Ramos (cell line): ENCODE measurements around the gene P3H3.

ENCODE experiments used
- in situ Hi-C: fragments of 300-500 bp; cut with MboI; formaldehyde crosslinking; loops from one replicate; pipeline ENCODE4 v1.14.3; 2022; ENCODE audit warnings: low sequenced_read_pairs; ENCODE audit not compliant: unreplicated experiment

The P3H3 gene

DNA sequence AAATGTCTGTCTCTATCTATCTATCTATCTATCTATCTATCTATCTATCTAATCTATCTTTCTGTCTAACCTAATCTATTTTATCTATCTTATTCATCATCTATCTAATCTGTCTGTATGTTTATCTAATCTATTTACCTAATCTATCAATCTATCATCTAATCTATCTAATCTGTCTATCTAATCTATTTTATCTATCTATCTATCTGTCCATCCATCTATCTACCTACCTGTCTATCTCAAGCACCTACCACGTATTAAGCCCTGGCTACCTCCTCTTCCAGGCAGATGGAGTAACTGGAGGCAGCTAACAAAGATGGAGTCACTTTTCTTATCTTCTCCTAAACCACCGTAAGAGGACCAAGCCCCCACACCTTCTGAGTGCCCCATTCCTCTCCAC lies 33.1 kb upstream of the P3H3 start:
- in situ Hi-C loops, result no loop called here

DNA sequence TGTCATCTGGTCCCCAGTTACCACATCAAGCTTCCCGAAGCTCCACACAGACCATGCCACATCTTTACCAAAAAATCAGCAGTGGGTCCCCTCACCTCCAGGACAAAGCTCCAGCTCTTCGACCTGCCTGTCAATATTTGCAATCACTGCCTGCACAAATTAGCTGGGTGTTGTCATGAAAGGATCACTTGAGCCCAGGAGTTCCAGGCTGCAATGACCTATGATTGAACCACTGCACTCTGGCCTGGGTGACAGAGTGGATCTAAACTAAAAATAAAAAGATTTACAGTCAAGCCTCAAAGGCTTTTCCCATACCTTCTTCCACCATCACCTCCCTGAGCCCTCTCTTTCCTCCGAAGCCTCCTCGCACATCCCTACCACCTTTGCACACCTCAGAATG lies 31.6 kb upstream of the P3H3 start:
- in situ Hi-C loops, result no loop called here

DNA sequence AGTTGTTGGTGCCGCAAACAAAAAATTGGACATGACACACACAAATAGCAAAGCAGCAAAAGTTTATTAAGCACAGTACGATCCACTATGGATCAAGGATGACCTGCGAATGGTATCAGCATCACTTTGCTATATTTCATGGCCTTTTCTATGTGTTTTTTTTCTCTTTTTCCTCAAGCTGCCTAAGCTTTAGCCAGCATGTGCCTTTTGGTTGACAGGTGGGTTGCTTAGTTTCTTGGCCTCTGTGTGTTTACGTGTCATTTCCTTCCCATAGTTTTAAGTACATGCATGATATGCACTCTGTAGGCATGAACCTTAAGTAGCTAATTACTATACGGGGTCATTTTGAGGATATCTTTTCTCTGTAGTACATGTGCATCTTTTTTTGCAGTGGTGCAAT lies 29.1 kb upstream of the P3H3 start:
- in situ Hi-C loops, result no loop called here

DNA sequence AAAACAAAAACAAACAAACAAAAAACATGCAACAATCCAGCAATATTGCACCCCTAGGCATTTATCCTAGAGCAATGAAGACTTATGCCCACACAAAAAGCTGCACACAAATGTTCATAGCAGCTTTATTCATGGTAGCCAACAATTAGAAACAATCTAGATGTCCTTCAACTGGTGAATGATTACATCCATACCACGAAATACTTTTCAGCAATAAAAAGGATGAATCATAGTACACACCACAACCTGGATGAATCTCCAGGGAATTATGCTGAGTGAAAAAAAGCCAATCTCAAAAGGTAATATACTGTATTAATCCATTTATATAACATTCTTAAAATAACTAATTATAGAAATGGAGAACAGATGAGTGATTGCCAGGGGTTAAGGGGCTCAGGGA lies 21.0 kb upstream of the P3H3 start:
- in situ Hi-C loops, result no loop called here

DNA sequence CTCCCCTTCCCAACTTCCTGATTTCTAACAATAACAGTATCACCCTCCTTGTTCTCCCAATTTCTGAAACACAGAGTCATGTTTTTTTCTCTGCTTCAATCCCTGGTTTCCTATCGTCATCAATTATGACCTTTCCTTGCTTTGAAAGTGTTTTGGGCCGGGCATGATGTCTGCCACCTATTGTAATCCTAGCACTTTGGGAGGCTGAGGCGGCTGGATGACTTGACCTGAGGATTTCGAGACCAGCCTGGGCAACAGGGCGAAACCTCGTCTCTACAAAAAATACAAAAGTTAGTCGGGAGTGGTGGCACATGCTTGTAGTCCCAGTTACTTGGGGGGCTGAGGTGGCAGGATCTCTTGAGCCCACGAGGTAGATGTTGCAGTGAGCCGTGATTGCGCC lies 19.2 kb upstream of the P3H3 start:
- in situ Hi-C loops, result no loop called here

DNA sequence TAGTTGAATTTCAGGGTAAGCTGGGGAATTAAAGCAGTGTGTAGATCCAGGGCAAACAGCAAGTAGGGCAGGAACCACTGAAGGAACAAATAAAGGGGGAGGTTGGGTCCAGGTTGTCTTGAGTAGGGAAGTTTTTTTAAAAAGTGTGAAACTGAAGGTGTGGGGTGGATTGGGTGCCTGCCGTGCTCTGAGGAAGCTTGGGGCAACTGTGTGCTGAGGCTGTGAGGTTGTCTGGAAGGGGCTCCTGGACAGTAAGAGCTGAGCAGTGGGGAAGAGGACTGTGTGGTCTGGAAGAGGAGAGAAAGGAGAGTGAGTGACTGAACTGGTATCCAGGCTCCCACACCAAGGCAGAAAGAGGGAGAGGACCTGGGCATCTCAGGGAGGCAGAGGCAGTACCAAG lies 17.4 kb upstream of the P3H3 start:
- in situ Hi-C loops, result no loop called here

DNA sequence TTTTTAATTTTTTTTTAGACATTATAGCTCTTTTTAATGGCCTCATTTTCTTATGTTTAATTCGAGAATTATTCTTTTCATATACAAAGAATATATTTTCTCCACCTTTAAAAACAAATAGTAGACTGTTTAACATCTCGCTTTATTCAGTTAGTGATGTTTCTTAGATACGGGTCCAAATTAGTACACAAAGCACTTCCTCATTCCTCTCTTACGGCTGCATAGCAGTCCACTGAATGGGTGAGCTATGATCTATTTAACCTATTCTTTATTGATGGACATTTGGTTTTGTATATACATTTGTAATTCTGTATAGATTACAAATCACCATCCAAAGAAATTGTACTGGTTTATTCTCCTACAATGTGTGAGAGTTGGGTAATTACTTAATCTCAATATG lies 14.8 kb upstream of the P3H3 start:
- in situ Hi-C loops, result no loop called here

DNA sequence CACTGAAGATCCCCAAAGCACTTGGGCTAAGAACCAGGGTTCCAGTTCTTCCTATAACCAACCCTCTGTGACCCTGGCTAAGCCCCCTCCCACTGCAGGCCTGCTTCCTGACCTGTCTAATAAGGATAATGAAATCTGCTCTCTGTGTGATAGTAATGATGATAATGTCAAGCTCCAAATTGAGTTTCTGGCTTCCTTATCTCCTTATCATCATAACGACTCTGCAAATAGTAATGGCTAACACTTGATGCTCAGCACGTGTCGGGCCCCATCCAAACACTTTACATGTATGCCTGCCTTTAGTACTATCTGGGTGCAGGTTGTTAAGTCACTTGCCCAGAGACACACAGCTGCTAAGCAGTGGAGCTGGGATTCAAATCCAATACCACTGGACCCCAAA lies 11.6 kb upstream of the P3H3 start:
- in situ Hi-C loops, result no loop called here

DNA sequence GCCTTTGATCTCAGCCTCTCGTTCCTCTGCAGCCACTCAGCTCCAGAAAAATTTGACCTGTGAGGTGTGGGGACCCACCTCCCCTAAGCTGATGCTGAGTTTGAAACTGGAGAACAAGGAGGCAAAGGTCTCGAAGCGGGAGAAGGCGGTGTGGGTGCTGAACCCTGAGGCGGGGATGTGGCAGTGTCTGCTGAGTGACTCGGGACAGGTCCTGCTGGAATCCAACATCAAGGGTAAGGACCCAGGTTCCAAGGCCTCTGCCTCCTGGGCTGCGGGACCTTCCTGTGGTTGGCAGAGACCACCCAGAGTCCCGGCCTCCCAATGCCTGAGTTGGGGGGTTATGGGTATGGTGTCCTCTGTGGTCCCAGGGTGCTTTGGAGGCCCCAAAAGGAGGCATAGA lies 11.1 kb upstream of the P3H3 start:
- in situ Hi-C loops, result no loop called here

DNA sequence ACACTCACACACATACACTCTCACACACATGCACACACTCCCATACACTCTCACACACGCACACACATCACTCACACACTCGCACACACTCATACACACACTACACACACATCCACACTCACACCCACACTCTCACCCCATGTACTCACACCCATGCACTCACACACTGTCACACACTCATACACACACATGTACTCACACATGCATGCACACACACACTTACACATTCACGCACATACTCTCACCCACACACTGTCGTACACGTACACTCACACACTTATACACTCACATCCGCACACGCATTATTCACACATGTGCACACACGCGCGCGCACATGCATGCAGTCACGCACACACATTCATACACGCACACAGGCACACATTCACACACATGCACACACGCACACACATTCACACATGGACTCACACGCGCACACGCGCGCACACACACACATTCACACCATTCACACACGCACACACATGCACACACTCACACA lies 10.5 kb upstream of the P3H3 start:
- in situ Hi-C loops, result no loop called here

DNA sequence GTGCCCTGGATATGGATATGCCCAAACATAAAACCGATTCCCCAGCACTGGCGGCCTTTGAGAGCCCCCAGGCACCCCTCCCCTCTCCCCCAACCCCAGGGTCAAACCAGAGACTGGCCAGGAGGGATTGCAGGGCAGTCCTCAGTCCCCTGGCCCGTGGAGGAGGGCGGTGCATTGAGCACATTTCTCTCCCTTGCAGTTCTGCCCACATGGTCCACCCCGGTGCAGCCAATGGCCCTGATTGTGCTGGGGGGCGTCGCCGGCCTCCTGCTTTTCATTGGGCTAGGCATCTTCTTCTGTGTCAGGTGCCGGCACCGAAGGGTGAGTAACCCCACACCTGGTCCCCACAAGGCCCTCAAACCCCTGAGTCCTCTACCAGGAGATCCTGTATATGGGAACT lies 10.0 kb upstream of the P3H3 start:
- in situ Hi-C loops, result no loop called here

DNA sequence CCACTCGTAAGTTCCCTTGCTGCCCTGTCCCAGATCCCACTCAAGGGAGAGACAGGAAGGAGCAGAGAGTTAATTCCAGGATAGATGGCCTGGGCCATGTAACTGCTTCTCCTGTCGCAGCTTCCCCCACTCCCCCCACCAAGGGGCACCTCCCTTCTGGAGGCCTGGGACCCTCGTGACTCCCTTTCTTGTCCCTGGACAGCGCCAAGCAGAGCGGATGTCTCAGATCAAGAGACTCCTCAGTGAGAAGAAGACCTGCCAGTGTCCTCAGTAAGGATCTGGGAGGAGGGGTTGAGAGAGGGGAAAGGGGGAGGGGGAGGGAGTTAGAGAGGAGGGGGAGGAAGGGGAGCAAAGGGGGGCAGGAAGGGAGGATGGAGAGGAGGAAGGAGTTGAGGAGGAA lies 9.6 kb upstream of the P3H3 start:
- in situ Hi-C loops, result no loop called here

DNA sequence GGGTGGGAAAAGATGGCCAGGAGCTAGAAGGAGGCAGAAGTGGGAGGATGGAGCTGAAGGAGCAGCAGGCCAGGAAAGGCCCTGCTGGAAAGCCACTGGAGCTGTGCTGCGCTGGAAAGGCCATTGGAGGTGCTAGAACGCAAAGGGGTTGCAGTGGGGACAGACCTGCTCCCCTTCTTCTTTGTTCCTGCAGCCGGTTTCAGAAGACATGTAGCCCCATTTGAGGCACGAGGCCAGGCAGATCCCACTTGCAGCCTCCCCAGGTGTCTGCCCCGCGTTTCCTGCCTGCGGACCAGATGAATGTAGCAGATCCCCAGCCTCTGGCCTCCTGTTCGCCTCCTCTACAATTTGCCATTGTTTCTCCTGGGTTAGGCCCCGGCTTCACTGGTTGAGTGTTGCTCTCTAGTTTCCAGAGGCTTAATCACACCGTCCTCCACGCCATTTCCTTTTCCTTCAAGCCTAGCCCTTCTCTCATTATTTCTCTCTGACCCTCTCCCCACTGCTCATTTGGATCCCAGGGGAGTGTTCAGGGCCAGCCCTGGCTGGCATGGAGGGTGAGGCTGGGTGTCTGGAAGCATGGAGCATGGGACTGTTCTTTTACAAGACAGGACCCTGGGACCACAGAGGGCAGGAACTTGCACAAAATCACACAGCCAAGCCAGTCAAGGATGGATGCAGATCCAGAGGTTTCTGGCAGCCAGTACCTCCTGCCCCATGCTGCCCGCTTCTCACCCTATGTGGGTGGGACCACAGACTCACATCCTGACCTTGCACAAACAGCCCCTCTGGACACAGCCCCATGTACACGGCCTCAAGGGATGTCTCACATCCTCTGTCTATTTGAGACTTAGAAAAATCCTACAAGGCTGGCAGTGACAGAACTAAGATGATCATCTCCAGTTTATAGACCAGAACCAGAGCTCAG lies 8.8 kb upstream of the P3H3 start:
- in situ Hi-C loops, result loop anchor here (5.0 kb wide), 1 partner anchor 67 kb away; the partner anchor contains the start of gene MLF2

DNA sequence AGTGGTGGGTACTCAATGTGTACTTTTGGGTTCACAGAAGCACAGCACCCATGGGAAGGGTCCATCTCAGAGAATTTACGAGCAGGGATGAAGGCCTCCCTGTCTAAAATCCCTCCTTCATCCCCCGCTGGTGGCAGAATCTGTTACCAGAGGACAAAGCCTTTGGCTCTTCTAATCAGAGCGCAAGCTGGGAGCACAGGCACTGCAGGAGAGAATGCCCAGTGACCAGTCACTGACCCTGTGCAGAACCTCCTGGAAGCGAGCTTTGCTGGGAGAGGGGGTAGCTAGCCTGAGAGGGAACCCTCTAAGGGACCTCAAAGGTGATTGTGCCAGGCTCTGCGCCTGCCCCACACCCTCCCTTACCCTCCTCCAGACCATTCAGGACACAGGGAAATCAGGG lies 8.0 kb upstream of the P3H3 start:
- in situ Hi-C loops, result loop anchor here (5.0 kb wide), 1 partner anchor 68 kb away; the partner anchor contains the start of gene MLF2

DNA sequence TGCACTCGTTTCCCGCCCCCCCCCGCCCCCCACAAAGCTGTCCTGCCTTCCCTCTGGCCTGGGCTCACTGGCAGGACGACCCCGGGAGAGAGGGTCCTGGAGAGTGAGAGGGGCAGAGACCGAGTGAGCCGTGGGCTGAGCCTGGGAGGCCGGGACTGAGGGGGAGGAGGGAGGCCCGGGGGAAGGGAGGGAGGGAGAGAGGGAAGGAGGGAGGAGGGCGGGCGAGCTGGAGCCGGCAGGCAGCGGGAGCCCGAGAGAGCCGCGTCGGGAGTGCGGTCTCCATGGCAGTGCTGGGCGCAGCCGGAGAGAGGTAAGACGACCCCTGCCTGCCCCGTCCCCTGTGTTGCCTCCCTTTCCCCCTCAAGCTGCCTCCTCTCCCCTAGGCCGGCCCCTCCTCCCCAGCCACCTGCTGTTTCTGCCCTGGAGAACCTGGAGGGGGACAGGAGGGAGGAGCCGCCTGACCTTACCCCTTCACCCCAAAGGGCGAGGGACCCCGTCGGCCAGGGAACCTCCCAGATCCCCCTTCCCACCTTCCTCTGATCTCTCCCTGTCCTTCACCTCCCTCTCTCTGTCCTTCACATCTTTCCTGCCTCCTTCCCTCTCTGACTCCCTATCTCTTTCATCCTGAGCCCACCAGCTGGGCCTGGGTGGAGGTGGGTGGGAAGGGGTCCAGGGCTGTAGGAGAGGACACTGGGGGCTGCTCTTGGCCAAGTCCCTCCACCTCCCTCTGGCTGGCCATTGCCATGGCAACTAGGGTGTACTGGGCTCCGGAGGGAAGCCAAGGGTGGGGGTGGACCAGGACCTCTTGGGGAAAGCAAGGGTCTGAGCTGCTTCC lies 6.4 kb upstream of the P3H3 start, which contains the start of gene GPR162:
Gene GPR162 (plus strand): TSS at position 231 of the 835 bp plus-strand sequence. CDS start 2,078 bp downstream, outside the sequence.
- in situ Hi-C loops, result loop anchor here (5.0 kb wide), 1 partner anchor 70 kb away; the partner anchor contains the start of gene MLF2

DNA sequence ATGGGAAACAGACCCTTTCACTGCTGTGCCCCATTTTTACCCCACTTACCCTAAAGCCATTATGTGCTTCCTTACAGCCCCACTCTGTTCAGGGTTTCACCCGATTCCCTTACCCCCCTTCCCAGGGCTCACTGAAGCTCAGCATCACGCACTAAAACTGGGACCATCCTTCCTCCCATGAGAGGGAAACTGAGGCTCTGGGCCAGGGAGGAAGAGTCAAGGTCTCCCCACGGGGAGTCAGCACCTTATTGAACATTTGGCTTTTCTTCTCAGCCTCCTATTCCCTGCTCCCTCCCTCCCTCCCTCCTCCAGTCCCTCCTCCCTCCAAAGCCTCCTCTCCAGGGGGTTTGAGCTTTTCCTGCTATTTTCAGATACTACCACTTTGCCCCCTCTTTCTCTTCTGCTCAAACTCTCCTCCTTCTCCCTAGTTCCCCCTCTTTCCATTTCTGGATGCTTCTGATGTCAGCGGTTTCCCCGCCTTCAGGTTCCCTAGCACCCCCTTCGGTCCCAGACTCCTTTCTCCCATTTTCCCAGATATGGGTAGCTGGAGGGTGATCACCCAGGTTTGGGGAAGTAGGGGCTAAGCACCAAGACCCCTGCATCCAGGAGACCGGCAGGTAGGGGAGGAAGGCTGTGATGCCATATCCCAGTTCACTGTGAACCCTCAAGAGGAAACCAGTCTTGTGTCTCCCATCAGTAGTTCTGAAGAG lies 5.6 kb upstream of the P3H3 start:
- in situ Hi-C loops, result loop anchor here (5.0 kb wide), 1 partner anchor 70 kb away; the partner anchor contains the start of gene MLF2

DNA sequence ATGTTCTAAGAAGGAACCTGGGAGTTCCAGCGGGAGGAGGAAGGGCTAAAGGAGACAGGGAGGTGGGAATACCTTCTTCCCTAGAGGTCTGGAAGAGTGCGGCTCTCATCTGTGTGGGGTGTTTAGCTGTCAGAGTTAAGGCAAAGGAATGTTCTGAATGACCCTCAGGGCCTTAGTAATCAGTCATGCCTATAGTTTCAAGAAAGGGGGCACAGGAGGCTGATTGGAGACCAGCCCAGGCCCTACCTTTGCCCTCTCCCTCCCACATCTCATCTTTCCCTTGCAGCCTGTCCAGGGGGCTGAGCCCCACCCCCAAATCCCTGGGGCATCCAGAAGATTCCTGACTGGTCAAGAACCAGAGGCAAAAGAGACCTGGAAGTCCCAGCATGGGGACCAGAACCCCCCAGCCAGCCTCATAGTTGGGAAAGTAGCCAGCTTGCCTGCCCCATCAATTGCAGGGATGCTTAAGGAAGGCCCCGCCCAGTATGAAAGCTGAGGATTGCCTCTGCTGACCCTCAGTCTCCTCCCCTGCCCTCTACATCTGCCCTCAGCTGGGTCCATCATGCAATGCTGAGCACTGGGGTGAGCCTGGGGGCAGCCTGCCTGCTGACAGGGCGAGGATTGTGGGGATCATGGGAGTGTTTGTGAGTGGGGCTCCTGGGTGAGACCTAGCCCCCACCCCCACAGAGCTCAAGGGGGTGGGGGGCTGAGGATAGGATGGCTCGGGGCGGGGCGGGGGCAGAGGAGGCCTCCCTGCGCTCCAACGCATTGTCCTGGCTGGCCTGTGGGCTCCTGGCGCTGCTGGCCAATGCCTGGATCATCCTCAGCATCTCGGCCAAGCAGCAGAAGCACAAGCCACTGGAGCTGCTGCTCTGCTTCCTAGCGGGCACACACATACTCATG lies 4.8 kb upstream of the P3H3 start:
- in situ Hi-C loops, result loop anchor here (5.0 kb wide), 1 partner anchor 71 kb away; the partner anchor contains the start of gene MLF2

DNA sequence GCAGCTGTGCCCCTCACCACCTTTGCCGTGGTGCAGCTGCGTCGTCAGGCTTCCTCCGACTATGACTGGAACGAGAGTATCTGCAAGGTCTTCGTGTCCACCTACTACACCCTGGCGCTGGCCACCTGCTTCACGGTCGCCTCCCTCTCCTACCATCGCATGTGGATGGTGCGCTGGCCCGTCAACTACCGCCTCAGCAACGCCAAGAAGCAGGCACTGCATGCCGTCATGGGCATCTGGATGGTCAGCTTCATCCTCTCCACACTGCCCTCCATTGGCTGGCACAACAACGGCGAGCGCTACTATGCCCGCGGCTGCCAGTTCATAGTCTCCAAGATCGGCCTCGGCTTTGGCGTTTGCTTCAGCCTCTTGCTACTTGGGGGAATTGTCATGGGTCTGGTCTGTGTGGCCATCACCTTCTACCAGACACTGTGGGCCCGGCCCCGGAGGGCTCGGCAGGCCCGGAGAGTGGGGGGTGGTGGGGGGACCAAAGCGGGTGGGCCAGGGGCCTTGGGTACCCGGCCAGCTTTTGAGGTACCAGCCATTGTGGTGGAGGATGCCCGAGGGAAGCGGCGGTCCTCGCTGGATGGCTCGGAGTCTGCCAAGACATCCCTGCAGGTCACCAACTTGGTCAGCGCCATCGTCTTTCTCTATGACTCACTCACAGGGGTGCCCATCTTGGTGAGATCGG lies 4.0 kb upstream of the P3H3 start:
- in situ Hi-C loops, result loop anchor here (5.0 kb wide), 1 partner anchor 72 kb away; the partner anchor contains the start of gene MLF2
